Prostate gland (tissue), 2 donors: ENCODE data around the gene GNAQ. TPM values are rescaled to one million over a fixed set of nuclear protein-coding genes. Genes with fewer than 3 reads are reported as not detected.

ENCODE experiments used
- DNase-seq: peaks from one replicate; pipeline ENCODE4 v3.0.0-alpha.2; 2019; ENCODE audit warnings: low spot score
- H3K27ac ChIP-seq, 2 donors: fragments of 200-600 bp; sonication (generic); 2 replicates each; pipeline ENCODE4 v1.5.1; 2017 to 2019
- H3K27me3 ChIP-seq: fragments of 200-600 bp; sonication (generic); replicated peaks from 2 replicates; pipeline ENCODE4 v1.5.1; 2019; ENCODE audit not compliant: insufficient read depth
- H3K36me3 ChIP-seq, 2 donors: fragments of 200-600 bp; sonication (generic); 1 replicate in 1 of 2; 2 replicates in 1 of 2; pipeline versions ENCODE4 v1.5.1 to v1.8.1; 2017 to 2019
- H3K4me1 ChIP-seq: fragments of 200-600 bp; sonication (generic); replicated peaks from 2 replicates; pipeline ENCODE4 v1.5.1; 2019
- H3K4me3 ChIP-seq, 2 donors: fragments of 200-600 bp; sonication (generic); 2 replicates each; pipeline ENCODE4 v1.5.1; 2017 to 2019
- H3K9me3 ChIP-seq: fragments of 200-600 bp; sonication (generic); 2 replicates; pipeline ENCODE4 v1.5.1; 2017
- CTCF ChIP-seq, 4 experiments: fragments of 200-600 bp in 2 of 4; fragments of 450-650 bp in 2 of 4; sonication (generic) in 2 of 4; IDR thresholded peaks; 1 replicate in 3 of 4; 2 replicates in 1 of 4; pipeline ENCODE4 v1.5.1; 2016 to 2019; ENCODE audit warnings: antibody characterized with exemption in 4 of 4, mild to moderate bottlenecking in 2 of 4, moderate library complexity in 2 of 4
- POLR2A ChIP-seq: fragments of 450-650 bp; IDR thresholded peaks from one replicate; pipeline ENCODE4 v1.6.1; 2016; ENCODE audit warnings: antibody characterized with exemption, mild to moderate bottlenecking
- POLR2AphosphoS5 ChIP-seq: sonication (generic); formaldehyde crosslinking; IDR thresholded peaks from one replicate; pipeline ENCODE4 v1.6.1; 2017; ENCODE audit warnings: antibody characterized with exemption
- WGBS: methylation state at CpG from one replicate; pipeline ENCODE4 v1.1.5; 2018; 5-methylcytosine and 5-hydroxymethylcytosine counted together
- intact Hi-C: fragments of 100-400 bp; cut with DNase I; formaldehyde crosslinking; loops from one replicate; pipeline ENCODE4 v1.14.2; 2022
- total RNA-seq, 2 donors: library from RNA; depleted of rRNA; stranded (reverse); fragments of >200 nt; gene quantifications; one replicate each; pipeline ENCODE4 v1.1.0, GENCODE V29; 2016

GNAQ gene
- total RNA-seq, 2 donors from 2014 or later = 35.0 to 43.7 TPM

GRCh38 chr9:78041971-78042370 is 10.4 kb upstream of the GNAQ start:
- Histone ChIP-seq H3K9me3 (no peaks in the 10 kb centered on the region), H3K4me3 (no peak overlapping the region), H3K27me3 (no peaks in the 10 kb centered on the region), H3K27ac (no peak overlapping the region), H3K4me1 (peaks cover 2% of the 10 kb centered on the region), H3K36me3 (no peaks in the 10 kb centered on the region)
- intact Hi-C loops = no loop called here
- TF ChIP-seq POLR2AphosphoS5 = no peak
- no peak for TF ChIP-seq CTCF (IDR thresholded peaks at IDR 0.05)
- no peak for TF ChIP-seq POLR2A
- DNase-seq = no peak
- WGBS = 95% methylated on average over 2 of the region's 2 CpGs

- H3K36me3 ChIP-seq = no peaks in the 10 kb centered on the region
- H3K4me1 ChIP-seq = peaks cover 2% of the 10 kb centered on the region
- H3K9me3 ChIP-seq = no peaks in the 10 kb centered on the region
- H3K4me3 ChIP-seq = no peak overlapping the region
- no peak overlapping the region for H3K27ac ChIP-seq
- 48% methylated on average over 1 of the region's 1 CpG for WGBS
- H3K27me3 ChIP-seq = no peaks in the 10 kb centered on the region
- no peak for DNase-seq
- TF ChIP-seq CTCF (IDR thresholded peaks at IDR 0.05) = no peak
- TF ChIP-seq POLR2AphosphoS5 = peak; percentile 29
- no peak for TF ChIP-seq POLR2A
- intact Hi-C loops = no loop called here
Observed at GRCh38 chr9:78040726-78041125, 9.1 kb upstream of the GNAQ start.

- no peak overlapping the region for H3K4me3 ChIP-seq
- H3K36me3 ChIP-seq = no peaks in the 10 kb centered on the region
- no peak for DNase-seq
- no peaks in the 10 kb centered on the region for H3K4me1 ChIP-seq
- H3K27ac ChIP-seq = no peak overlapping the region
- no peaks in the 10 kb centered on the region for H3K9me3 ChIP-seq
- no peak for TF ChIP-seq POLR2AphosphoS5
- TF ChIP-seq POLR2A = no peak
- no peak for TF ChIP-seq CTCF (IDR thresholded peaks at IDR 0.05)
- H3K27me3 ChIP-seq = no peaks in the 10 kb centered on the region
- intact Hi-C loops = loop anchor here (5.0 kb wide), 1 partner anchor 606 kb away; no protein-coding TSS in a partner anchor
- WGBS = 81% methylated on average over 4 of the region's 4 CpGs
Observed at GRCh38 chr9:78038620-78039300, 7.1 kb upstream of the GNAQ start.

GRCh38 chr9:78035383-78035993 is 3.9 kb upstream of the GNAQ start:
- intact Hi-C loops = loop anchor here (2.0 to 5.0 kb wide), 2 partner anchors 287 to 603 kb away; no protein-coding TSS in a partner anchor
- Histone ChIP-seq H3K4me1 (no peaks in the 10 kb centered on the region), H3K27me3 (no peaks in the 10 kb centered on the region), H3K27ac (no peak overlapping the region), H3K9me3 (no peaks in the 10 kb centered on the region), H3K36me3 (no peaks in the 10 kb centered on the region), H3K4me3 (no peak overlapping the region)
- TF ChIP-seq POLR2A (no peak), CTCF (IDR thresholded peaks at IDR 0.05) (peak; percentile 72 to 93 (median 81)), POLR2AphosphoS5 (peak; percentile 70)
- WGBS = 22% methylated on average over 10 of the region's 10 CpGs
- peak; percentile 74 for DNase-seq
